Peyer's patch (tissue), 4 donors: ENCODE results near the gene PIEZO1.

Experiments
- CTCF ChIP-seq, 6 experiments: fragments of 450-650 bp in 4 of 6; fragments of 200-600 bp in 2 of 6; sonication (generic) in 1 of 6; IDR thresholded peaks; one replicate each; pipeline ENCODE4 v1.5.1; 2017 to 2019; ENCODE audit warnings: antibody characterized with exemption in 6 of 6, mild to moderate bottlenecking in 3 of 6, moderate library complexity in 1 of 6
- POLR2A ChIP-seq, 2 donors: fragments of 450-650 bp; IDR thresholded peaks; one replicate each; pipeline ENCODE4 v1.5.1; 2017; ENCODE audit warnings: antibody characterized with exemption in 2 of 2, mild to moderate bottlenecking in 2 of 2, moderate library complexity in 2 of 2

GRCh38 chr16:88798772-88799455, 13.9 kb upstream of the PIEZO1 start:
- TF ChIP-seq CTCF (IDR thresholded peaks at IDR 0.05) (no peak), POLR2A (IDR thresholded peaks at IDR 0.05) (no peak)
